Jurkat, Clone E6-1 (cell line): ENCODE results near the gene BEGAIN.
A peak's percentile ranks its signal among the peaks of the same experiment; 100 is the strongest.

ENCODE experiments used
- DNase-seq: peaks from one replicate; pipeline ENCODE4 v3.0.0-alpha.2; 2011; ENCODE audit warnings: low read depth, low spot score
- H3K4me3 ChIP-seq: 2 replicates; pipeline ENCODE4 v1.5.1; 2011; ENCODE audit warnings: mild to moderate bottlenecking, low read length, control low read depth, moderate library complexity

Gene BEGAIN

DNA sequence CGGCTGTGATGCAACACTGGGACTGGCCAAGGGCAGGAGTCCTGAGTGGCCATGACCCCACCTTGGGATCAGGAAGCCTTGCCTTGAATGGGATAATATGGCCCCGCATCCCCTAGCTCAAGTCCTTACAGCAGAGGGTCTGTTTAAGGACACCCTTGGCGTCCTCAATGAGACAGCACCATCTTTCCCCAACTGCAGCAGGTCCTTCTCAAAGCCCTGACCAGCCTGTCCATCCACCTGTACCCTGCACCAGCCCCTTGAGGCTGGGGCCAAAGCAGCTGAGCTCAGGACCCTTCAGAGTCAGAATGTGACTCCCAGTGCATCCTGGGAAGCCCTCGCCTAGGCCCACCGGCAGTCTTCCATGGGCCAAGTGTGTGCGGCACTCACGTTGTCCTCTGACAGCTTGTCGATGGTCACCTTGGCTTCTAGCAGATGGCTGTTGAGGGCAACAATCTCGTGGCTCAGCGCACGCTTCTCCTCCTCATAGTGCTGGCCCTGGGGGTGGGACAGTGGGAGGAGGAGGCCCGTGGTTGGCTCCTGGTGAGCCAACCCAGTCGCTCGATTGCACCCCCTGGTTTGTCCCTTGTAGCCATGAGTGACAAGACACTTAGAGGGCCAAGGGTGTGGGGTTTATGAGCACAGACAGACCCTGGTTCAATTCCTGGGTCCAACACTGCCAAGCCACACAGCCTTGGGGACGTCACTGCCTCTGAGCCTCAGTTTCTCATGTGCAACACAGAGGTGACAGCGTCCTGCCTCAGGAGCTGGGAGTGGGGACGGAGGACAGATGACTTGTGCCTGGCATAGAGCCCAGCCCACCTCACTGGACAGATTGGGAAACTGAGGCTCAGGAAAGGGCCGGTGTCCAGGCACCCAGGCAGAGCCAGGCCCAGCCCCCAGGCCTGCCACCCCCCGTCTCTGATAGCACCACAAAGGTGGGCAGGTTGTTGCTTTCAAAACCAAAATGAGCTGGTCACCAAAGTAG, 43.5 kb downstream of the BEGAIN start:
- H3K4me3 ChIP-seq, result no peak overlapping the region
- DNase-seq, result no peak

DNA sequence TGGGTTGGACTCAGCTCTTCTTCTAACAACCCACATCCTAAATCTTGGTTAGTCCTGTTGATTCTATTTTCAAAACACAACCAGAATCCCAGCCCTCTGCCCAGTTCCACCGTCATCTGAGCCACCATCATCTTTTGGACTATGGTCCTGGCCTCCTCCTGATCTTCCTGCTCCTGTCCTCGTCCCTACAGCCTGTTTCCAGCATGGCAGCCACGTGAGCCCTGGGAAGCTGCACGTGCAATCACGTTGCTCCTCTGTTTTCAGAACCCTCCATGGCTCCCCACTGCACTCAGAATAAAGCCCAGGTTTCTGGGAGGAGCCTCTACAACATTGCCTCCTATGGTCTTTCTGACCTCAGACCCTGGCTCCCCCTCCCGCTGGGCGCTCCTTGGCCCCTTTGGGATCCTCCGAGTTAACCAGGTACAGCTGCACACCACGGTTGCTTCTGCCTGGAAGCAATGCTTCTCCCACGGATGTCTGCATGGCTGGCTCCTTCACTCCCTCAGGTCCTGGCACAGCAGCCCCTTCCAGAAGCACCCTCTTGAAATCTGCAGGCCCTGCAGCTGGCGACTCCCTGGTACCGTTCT, 44.5 kb downstream of the BEGAIN start:
- H3K4me3 ChIP-seq, result no peak overlapping the region
- DNase-seq, result no peak

DNA sequence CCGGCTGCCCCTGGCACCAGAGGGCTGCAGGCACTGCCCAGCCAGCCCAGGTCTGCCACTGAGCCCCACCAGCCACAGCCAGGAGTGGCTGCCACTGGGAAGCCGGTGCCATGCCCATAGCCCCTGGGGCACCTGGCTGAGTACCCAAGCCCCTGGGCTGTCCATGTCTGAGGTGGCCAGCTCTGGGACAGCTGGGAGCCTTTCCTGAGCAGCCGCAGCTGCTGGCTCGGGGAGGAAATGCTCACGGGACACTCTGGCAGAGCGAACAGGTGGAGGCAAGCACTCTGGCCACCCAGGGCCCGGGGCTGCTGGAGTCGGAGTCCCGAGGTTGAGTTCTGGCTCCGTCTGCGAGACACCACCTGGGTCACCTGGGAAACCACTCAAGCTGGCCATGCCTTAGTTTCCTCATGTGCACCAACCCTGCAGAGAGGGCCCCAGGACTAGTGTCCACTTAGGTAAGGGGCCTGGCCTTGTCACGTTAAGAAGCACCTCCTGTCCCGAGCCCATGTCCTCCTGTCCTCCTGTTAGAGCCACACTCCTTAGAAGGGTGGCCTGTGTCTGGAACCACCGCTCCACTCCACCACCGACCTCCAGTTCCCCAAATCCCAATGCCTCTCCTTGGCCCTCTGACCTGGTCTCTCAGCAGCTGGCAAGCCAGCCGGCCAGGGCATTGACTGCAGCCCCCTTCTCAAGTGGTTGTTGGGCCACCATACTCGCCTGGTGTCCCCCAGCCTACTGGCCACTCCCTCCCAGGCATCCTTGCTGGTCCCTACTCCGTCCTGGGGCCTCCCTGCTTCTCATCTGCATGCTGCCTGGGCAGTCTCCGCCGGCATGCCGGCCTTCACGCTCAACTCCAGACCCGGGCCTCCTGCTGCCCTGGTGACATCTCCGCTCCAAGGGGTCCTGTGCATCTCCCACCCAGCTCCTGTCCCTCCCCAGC, 45.3 kb downstream of the BEGAIN start:
- no peak overlapping the region for H3K4me3 ChIP-seq
- DNase-seq, result no peak

DNA sequence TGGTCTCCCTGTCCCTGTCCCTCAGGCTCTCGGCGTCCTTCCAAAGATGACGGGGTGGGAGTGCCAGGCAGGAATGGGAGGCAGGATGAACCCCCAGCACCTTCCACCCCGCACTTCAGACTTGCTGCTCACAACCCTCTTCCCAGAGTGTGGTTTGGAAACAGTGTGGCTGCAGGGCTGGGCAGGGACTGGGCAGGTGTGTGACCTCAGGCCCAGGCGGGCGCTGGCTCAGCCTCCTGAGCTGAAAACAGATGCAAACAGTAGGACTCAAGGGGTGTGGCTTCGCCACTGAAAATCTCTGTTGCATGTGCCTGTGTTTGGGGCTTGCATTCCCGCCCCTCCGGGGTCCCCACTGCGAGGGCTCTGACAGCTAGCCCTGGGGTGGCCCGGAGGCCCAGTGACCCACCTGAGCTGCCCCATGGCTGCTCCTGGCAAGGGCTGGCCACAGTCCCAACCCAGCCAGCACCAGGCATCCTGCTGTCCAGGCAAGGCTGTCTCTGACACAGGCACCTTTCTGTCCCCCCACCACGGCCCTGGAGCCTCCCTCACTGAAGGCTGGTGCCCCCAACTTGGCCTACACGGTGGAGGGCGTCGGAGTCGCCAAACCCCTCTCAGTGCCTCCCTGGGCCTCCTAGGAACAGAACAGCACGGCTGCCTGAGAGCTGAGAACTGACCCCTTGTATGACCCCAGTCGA, 46.1 kb downstream of the BEGAIN start:
- no peak for DNase-seq
- no peak overlapping the region for H3K4me3 ChIP-seq

DNA sequence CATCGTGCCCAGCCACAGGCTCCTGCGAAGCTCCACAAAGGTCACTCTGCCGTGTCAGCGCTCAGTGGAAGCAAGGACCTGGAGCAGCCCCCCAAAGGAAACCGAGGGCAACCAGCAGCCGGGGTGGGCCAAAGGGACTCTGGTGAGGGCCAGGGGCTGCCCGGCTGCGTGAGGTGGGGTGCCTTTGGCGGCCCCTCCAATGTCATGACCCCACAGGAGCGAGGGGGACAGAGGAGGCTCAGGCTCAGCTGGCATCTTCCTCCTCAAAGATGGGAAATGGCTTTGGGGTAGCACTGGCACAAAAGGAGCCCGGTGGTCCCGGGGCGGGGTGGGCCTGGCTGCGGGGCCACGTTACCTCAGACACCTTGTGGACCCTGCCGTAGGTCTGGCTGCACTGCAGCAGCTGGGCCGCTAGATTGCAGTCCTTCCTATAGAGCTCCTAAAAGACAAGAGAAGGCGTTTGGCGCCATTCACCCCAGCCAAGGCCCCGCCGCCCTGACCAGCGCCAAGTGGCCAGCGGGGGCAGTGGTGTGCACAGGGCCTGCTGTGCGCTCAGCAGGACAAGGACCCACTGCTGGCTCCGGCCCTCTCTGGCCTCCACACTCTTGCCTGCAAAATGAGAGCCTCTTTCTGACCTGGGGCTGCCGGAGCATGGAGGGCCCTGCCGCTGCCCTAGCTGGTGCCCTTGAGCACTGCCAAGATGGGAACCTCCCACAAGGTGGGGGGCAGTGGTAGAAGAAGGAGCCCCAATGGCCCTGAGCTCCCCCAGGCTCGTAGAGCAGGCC, 46.9 kb downstream of the BEGAIN start:
- no peak overlapping the region for H3K4me3 ChIP-seq
- no peak for DNase-seq

DNA sequence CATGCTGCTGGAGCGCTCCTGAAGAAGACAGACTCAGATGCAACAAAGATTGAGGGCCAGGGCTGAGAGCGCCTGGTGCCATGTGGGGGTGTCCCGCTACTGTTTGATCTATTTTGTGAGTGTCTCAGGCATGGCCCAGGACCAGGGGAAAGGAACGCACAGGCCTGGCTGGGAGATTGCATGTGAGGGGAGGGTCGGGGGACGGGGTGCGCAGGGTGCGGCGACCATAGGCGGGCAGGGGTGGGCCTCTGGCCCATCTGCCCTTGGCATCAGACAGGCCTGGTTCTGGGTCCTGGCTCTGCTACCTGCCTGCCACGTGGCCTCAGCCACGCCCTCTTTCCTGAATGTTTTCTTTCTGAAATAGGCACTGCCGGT, 47.5 kb downstream of the BEGAIN start:
- no peak for DNase-seq

DNA sequence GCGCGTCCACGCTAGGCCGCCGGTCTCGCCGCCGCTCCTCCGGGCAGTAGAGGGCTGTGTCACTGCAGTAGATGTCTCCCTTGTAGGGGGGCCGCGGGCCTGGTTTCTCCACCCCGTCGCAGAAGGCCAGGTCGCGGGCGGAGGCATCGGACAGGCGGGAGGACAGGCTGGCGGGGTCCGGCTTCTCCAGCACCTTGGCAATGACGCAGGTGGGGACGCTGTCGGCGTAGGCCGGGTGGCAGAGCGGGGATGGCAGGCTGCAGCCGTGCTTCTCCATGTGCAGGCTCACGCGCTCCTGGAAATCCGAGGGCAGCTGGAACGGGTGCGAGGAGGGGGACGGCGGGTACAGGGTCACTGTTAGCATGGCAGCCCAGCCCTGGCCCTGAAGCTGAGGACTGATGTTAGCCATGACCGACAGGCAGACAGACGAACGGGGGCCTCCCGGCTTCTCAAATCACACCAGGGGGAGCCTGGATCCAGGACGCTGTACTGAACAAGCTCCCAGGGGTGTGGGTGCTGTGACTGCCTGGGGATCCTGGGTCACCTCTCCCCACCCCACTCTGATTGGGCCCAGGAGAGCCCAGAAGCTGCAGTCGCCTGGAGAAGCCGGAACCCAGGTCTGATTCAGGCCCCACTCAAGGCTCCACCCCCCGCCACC, 48.1 kb downstream of the BEGAIN start:
- DNase-seq, result no peak
- H3K4me3 ChIP-seq, result no peak overlapping the region

More for the DNA sequence above, 47.5 kb downstream of the BEGAIN start:
- H3K4me3 ChIP-seq, result no peak overlapping the region

DNA sequence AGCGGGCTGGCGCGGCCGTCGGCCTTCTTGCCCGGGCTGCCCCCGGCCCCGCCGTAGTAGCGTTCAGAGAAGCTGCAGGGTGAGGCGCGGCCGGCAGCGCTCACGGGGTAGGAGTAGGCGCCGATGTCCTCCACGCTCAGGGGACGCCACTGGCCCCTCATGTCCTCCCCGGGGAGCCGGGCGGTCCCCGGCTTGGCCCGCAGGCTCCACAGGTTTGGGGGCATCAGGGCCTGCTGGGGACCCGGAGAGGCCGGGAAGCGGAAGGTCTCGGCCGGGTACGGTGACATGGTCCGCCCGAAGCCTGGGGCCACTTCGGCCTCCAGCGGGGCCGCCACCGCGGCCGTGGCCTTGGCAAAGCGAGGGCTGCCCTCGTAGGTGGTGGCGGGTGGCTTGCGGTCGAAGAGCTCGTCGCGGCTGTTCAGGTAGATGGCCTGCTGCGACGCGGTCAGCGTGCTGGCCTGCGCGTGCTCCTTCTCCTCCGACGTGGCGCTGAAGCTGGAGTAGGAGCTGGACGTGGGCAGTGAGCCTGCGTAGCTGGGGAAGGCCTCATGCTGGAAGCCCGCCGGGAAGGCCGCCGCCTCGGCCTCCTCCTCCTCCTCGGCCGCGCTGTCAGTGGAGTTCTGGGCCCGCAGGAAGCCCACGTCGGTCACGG, 48.7 kb downstream of the BEGAIN start:
- H3K4me3 ChIP-seq, result no peak overlapping the region
- no peak for DNase-seq

DNA sequence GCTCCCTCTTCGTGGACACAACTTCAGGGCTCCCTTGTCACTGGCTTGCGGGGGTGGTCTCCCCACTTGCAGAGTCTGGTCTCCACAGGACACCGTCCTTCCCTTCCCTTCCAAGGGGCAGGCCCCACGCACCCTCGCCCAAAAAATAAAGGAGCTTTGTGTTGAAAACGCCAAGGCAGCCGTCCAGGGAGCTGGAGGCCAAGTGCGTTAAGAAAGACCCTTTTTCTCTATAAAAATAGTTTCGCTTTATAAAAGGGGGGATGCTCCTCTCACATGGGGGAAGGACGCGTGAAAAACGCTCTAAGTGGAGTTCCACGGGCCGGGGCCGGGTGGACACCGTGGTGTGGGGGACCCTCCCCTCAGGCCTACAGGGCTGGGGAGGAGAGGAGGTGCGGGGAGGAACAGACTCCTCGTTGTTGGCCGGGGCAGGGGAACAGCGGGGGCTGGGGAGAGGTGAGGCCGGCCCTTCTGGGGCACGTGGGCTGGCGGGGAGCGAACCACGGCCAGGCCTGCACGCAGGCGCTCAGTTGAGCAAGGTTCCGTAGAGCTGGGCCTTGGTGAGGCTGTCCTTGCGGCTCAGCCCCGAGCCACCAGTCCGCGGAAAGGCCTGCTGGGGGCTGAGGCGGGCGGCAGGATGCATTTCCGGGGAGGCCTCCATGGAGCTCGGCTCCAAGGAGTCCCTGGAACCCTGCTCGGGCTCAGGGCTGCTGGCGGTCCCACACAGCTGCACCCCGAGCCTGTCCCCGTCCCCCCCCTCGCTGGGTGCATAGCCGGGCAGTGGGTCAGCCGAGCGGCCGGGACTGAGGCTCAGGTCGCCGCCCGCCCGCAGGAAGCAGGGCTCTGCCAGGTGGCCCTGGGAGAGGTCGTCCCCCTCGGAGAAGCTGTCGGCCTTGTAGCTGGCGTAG, 49.5 kb downstream of the BEGAIN start:
- no peak overlapping the region for H3K4me3 ChIP-seq
- DNase-seq, result no peak

DNA sequence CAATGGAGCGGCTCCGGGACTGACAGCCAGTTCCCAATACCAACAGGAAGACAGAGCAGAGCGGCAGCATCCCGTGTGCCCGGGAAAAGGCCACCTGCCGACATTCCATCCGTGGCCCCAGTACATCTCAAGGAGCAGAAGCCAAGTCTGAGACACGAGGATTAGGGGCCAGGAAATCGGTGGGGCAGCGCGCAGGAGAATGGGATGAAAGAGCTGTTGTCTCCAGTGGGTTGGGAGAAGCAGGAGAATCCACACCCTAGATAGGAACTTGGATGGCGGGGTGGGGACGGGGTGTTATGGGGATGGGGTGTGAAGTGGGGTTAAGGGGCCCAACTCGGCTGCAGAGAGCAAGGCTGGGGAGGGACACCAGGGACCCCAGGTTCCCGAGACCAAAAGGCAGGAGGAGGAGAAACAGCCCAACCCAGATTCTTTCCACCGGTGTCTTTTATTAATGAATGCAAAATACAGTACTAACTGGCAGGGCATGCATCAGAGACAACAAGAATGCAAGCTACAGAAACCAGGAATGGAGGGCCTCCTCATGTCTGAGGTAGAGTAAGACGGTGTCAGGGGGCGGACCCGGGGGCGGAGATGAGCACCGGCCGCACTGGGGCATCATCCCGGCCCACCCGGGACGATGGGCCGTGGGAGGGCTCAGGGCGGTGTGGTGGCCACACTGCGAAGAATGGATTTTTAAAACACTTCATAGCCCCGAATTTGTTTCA, 50.3 kb downstream of the BEGAIN start:
- no peak overlapping the region for H3K4me3 ChIP-seq
- no peak for DNase-seq

DNA sequence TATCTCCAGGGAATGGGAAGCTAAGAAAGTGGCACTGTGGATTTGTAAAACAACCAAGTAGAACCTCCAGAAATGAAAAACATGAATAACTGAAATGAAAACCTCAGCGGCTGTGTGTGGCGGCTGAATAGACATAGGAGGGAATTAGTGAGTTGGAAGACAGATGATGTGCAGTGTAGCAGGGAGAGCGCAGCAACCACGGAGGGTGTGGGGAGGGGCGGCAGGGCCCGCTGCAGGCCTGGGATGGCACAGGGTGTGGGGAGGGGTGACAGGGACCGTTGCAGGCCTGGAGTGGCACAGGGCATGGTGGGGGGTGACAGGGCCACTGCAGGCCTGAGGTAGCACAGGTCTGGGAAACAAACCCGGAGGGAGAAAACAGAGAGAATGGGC, 51.1 kb downstream of the BEGAIN start:
- no peak for DNase-seq

DNA sequence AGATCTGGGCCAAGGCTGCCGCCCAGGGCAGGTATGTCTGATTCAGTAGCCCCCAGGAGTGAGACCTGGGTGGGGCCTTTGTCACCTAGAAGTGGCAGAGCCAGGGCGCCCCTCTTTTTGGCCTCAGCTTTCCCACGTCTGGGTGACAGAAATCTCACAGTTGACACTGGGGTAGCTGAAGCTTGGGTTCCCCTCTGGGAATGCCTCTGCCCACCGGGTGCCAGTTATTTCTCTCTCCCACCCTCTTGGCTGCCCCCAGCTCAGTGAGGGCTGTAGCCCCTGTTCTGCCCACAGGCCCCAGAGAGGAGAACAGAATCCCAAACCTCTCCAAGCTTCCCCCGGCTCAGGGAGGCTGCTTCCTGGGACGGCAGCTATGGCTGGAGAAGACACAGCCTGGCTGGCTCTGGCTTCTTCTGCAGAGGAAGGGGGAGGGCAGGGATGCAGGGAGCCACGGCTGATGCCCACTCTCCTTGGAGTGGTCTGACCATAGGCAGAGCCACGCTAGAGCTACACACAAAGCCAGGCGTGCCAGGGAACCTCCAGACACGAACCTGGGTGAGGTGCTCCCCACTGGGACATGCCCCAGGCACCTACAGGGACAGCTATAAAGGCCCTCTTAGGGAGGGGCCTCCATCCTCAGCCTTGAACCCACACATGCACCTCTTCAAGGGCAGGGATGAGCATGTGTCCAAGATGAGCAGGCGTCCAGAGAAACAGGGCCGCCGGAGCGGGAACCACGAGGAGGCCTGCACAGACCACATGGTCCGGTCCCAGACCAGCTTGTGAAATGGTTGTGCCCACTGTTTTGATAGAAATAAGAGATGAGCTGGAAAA, 51.7 kb downstream of the BEGAIN start:
- no peak for DNase-seq
- no peak overlapping the region for H3K4me3 ChIP-seq

More for the DNA sequence above, 51.1 kb downstream of the BEGAIN start:
- no peak overlapping the region for H3K4me3 ChIP-seq

DNA sequence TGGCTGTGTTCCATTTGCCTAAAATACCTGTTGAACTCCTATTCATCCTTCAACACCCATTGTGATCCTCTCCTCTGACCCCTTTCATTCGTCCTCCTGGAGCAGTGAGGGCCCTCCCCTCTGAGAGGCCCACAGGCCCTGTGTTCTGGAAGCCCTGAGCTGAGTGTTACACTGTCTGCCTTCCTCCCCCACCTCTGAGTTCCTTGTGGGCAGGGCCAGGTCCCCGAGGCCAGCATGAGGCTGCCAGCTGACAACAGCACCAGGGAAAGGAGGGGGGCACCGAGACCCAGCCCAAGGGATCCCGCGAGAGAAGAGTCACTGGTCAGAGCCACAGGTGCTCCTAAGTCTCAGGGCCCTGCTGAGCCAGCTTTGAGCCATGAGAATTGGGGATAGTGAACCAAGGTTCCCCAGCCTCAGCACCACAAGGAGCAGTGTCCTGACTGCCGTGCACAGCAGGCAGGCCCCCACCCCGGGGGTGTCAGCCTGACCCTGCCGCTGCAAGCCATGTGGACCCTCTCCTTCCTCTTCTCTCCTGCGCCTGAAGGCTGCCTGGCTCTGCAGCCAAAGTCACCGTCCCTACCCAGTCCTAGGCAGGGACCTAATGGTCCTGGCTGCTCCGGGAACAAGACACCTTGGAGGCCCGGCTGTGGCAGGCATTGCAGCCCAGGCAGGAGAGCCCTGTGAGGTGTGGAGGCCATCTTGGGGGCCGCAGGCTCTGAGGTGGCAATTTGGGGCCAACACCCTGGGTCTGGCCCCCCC, 52.5 kb downstream of the BEGAIN start:
- no peak overlapping the region for H3K4me3 ChIP-seq
- DNase-seq, result peak; percentile 24
